Right ventricle myocardium inferior (tissue), 1 donor: ENCODE data around the gene HLCS. TPM values are rescaled to one million over a fixed set of nuclear protein-coding genes. Genes with fewer than 3 reads are reported as not detected.

Experiments used
- ATAC-seq: fragments of 200-7000 bp; cut with Tn5 transposase; one replicate; pipeline ENCODE4 v1.9.1; 2020; ENCODE audit warnings: mild to moderate bottlenecking, moderate library complexity
- DNase-seq: peaks from one replicate; pipeline ENCODE4 v3.0.0; 2021; ENCODE audit errors: missing footprints
- intact Hi-C: fragments of 100-400 bp; cut with DNase I; formaldehyde crosslinking; loops from one replicate; pipeline ENCODE4 v1.11.0; 2022
- total RNA-seq: library from RNA; stranded (reverse); fragmentation: NEBNext Ultra II Directional; extraction: Animal tissue kit (Norgen Biotek cat#: 25700); gene quantifications from one replicate; pipeline ENCODE4 v1.2.1, GENCODE V29; 2021
- donor health status: DM: no; HTN: yes; CAD: no; lungs with severe emphysema.

The HLCS gene
- total RNA-seq, 1 donor from 2014 or later: 6.8 TPM

GRCh38 chr21:36807422-36807928 lies 159.0 kb downstream of the HLCS start:
- DNase-seq (no peak), ATAC-seq (no peak)
- intact Hi-C loops: no loop called here

GRCh38 chr21:36806103-36806502 lies 160.4 kb downstream of the HLCS start:
- intact Hi-C loops: no loop called here
- no peak for DNase-seq
- no peak for ATAC-seq

GRCh38 chr21:36804874-36805611 lies 161.4 kb downstream of the HLCS start:
- intact Hi-C loops: loop anchor here (5.0 kb wide), 1 partner anchor 58 kb away; no protein-coding TSS in a partner anchor
- DNase-seq: no peak
- ATAC-seq: peak; percentile 54

- ATAC-seq (no peak), DNase-seq (no peak)
- intact Hi-C loops: loop anchor here (5.0 kb wide), 1 partner anchor 57 kb away; no protein-coding TSS in a partner anchor
Measured at GRCh38 chr21:36803816-36804439, 162.5 kb downstream of the HLCS start.

GRCh38 chr21:36803051-36803645 lies 163.3 kb downstream of the HLCS start:
- ATAC-seq: no peak
- intact Hi-C loops: loop anchor here (5.0 kb wide), 1 partner anchor 56 kb away; no protein-coding TSS in a partner anchor
- DNase-seq: no peak

GRCh38 chr21:36800734-36801133 lies 165.7 kb downstream of the HLCS start:
- ATAC-seq: no peak
- intact Hi-C loops: loop anchor here (5.0 kb wide), 1 partner anchor 53 kb away; no protein-coding TSS in a partner anchor
- no peak for DNase-seq

GRCh38 chr21:36799869-36800268 lies 166.6 kb downstream of the HLCS start:
- intact Hi-C loops: loop anchor here (5.0 kb wide), 1 partner anchor 53 kb away; no protein-coding TSS in a partner anchor
- no peak for ATAC-seq

GRCh38 chr21:36798491-36798890 lies 168.0 kb downstream of the HLCS start:
- ATAC-seq (no peak), DNase-seq (no peak)
- intact Hi-C loops: no loop called here

More at GRCh38 chr21:36799869-36800268, 166.6 kb downstream of the HLCS start:
- DNase-seq: no peak

GRCh38 chr21:36796070-36796469 lies 170.4 kb downstream of the HLCS start:
- intact Hi-C loops: no loop called here
- DNase-seq: no peak
- no peak for ATAC-seq

- DNase-seq: no peak
- peak; percentile 24 for ATAC-seq
- intact Hi-C loops: no loop called here
Measured at GRCh38 chr21:36792505-36792967, 173.9 kb downstream of the HLCS start.

GRCh38 chr21:36791695-36792470 lies 174.6 kb downstream of the HLCS start:
- DNase-seq (peak; percentile 72), ATAC-seq (peak; percentile 69)
- intact Hi-C loops: no loop called here

GRCh38 chr21:36791180-36791579 lies 175.3 kb downstream of the HLCS start:
- DNase-seq (no peak), ATAC-seq (no peak)
- intact Hi-C loops: no loop called here

- intact Hi-C loops: no loop called here
- peak; percentile 46 for ATAC-seq
- DNase-seq: no peak
Measured at GRCh38 chr21:36790616-36791015, 175.9 kb downstream of the HLCS start.

- no peak for ATAC-seq
- no peak for DNase-seq
- intact Hi-C loops: no loop called here
Measured at GRCh38 chr21:36788120-36788638, 178.3 kb downstream of the HLCS start.

GRCh38 chr21:36786186-36786585 lies 180.3 kb downstream of the HLCS start:
- DNase-seq (no peak), ATAC-seq (no peak)
- intact Hi-C loops: no loop called here

- DNase-seq: no peak
- no peak for ATAC-seq
- intact Hi-C loops: no loop called here
Measured at GRCh38 chr21:36785615-36786014, 180.9 kb downstream of the HLCS start.

GRCh38 chr21:36784947-36785346 lies 181.5 kb downstream of the HLCS start:
- intact Hi-C loops: loop anchor here (5.0 kb wide), 1 partner anchor 47 kb away; no protein-coding TSS in a partner anchor
- no peak for DNase-seq
- ATAC-seq: peak; percentile 95

GRCh38 chr21:36783612-36784374 lies 182.7 kb downstream of the HLCS start:
- ATAC-seq (no peak), DNase-seq (no peak)
- intact Hi-C loops: loop anchor here (5.0 kb wide), 1 partner anchor 49 kb away; no protein-coding TSS in a partner anchor
